ENCODE results near the gene HS6ST2. TPM values are rescaled to one million over a fixed set of nuclear protein-coding genes. Genes with fewer than 3 reads are reported as not detected.
A peak's percentile ranks its signal among the peaks of the same experiment; 100 is the strongest.
"Not testable (repeated sequence)": the region's sequence is repeated elsewhere in the genome, so short reads cannot be mapped to it uniquely, and the experiment has no call there.

Gene HS6ST2
- 10 to 100 TPM; 24.4 to 25.8 (median 25.2) TPM for polyA plus RNA-seq (ENCODE audit: insufficient read length in 3 of 3)

- DNase-seq (ENCODE audit: low read depth in 3 of 3, low spot score in 2 of 3): no peak
These were observed at the start of gene HS6ST2 for GRCh38 chrX:132958091-132958703. HS6ST2 (minus strand) TSS chrX:132958629.

DNA sequence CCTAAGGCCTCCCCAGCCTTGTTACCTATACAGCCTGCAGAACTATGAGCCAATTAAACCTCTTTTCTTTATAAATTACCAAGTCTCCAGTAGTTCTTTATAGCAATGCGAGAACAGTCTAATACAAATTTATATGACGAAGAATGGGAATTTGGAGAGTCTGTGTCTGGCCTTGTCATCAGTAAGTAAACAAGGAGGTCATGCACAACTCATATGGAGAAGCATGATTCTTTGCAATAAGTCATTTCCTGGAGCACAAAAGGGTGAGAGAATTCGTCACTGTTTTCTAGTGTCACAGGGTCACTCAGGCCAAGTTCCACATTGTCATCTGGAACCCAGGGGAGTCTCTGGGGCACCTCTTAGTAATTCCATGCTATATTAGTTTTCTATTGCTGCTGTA lies 49.0 kb upstream of the HS6ST2 start:
- no peak for DNase-seq (ENCODE audit: low read depth in 3 of 3, low spot score in 2 of 3)

DNA sequence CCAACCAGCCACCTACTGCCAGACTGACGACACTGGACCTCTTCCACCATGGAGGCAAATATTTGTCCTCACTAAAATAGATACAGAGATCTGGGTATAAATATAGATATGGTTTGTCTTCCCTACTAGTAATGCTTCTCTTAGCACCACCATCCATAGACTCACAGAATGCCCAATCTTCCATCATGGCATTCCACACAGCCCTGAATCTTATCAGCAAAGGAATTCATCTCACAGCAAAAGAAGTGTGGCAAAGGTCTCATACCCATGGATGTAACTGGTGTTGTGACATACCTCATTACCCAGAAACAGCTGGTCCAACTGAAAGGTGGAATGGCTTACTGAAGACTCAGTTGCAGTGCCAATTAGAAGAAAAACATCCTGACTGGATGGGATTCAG lies 47.2 kb upstream of the HS6ST2 start:
- DNase-seq (ENCODE audit: low read depth in 3 of 3, low spot score in 2 of 3): no peak

DNA sequence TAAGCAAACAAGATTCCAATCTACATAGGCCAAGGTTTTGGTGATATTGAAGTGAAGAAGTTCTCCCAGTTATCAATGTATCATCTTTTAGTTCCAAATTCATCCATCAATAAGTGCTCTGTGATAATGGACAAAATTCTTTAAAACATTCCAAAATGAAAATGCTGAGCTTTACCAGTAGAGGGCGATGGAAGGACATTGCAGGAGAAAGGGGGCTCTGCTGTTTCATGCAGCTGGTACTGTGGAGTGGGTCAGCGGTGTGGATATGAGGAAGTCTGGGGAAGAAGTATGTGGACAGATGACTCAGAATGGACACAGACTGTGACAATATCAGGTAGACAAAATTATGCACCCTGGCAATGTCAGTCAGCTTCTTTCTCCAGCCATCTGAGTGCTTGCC lies 46.6 kb upstream of the HS6ST2 start:
- peak in 1 of 3 donors; percentile 5 for DNase-seq (ENCODE audit: low read depth in 3 of 3, low spot score in 2 of 3)

- DNase-seq (ENCODE audit: low read depth in 3 of 3, low spot score in 2 of 3): no peak
These were observed 40.8 kb upstream of the HS6ST2 start for GRCh38 chrX:132999209-132999608.

- DNase-seq (ENCODE audit: low read depth in 3 of 3, low spot score in 2 of 3): no peak
These were observed 32.4 kb upstream of the HS6ST2 start for GRCh38 chrX:132990835-132991234.

- DNase-seq (ENCODE audit: low read depth in 3 of 3, low spot score in 2 of 3): no peak
These were observed 28.1 kb upstream of the HS6ST2 start for GRCh38 chrX:132986556-132986955.

GRCh38 chrX:132984058-132984650 lies 25.7 kb upstream of the HS6ST2 start:
- no peak for DNase-seq (ENCODE audit: low read depth in 3 of 3, low spot score in 2 of 3)

- no peak for DNase-seq (ENCODE audit: low read depth in 3 of 3, low spot score in 2 of 3)
These were observed 25.1 kb upstream of the HS6ST2 start for GRCh38 chrX:132983496-132983895.

DNA sequence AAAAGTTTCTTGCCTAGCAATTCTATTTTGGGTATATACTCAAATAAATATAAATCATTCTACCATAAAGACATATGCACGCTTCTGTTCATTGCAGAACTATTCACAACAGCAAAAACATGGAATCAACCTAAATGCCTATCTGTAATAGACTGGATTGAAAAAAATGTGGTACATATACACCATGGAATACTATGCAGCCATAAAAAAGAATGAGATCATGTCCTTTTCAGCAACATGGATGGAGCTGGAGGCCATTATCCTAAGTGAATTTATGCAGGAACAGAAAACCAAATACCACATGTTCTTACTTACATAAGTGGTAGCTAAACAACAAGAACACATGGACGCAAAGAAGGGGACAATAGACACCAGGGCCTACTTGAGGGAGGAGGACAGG lies 21.6 kb upstream of the HS6ST2 start:
- not testable (repeated sequence) for DNase-seq (ENCODE audit: low read depth in 3 of 3, low spot score in 2 of 3)

- DNase-seq (ENCODE audit: low read depth in 3 of 3, low spot score in 2 of 3): no peak
These were observed 10.0 kb upstream of the HS6ST2 start for GRCh38 chrX:132968296-132968949.

DNA sequence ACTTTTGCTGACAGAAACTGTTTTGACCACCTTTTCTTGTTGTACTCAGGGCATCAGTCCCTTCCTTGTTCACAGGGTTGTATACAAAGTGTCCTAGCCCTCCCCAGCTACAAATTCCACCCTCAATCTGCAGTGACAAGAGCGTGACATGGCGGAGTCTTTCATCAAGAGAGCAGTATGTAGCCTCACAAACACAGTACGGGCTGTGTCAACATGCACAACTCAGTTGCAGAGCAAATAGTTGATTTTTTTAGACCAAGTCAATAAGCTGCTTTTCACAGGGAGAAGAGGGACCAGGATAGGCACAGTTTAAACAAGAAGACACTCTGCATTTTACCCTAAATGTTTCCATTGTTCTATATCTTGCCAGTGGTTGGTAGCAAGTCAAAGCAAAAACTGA lies 8.6 kb upstream of the HS6ST2 start:
- DNase-seq (ENCODE audit: low read depth in 3 of 3, low spot score in 2 of 3): no peak

DNA sequence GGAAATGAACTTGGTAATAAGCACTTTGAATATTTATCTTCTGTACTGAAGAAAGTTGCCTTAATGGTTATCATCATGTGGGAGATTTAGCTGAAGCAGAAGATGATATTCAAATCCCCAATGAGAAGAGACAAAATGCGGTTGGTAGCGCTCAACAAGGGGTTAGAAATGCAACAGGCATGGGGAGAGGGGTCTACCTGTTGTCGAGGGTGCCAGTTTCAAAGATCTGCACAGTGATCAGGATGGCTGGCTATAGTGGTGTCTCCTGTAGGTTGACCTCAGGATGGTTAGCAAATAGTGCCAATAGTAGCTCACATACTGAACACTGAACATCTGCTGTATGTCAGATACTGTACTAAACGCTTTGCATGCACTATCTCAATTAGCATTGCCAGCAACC lies 7.0 kb upstream of the HS6ST2 start:
- DNase-seq (ENCODE audit: low read depth in 3 of 3, low spot score in 2 of 3): no peak

DNA sequence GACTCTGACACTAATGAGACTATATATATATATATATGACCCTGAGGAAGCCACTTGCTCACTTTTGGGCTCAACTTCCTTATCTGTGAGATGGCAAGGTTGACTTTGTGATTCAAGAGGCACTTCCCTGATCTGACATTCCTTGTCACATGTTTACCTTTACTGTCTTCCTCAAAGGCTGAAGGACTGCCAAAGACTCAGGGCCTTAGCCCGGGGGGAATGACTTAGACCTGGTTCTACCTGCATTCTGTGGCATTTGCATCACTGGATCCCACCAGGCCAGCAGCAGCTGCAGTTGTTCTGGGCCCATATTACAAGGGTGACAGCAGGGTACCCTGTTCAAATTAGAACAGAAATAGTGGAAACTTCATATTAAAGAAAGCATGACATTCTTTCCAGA lies 3.1 kb upstream of the HS6ST2 start:
- DNase-seq (ENCODE audit: low read depth in 3 of 3, low spot score in 2 of 3): no peak

- no peak for DNase-seq (ENCODE audit: low read depth in 3 of 3, low spot score in 2 of 3)
These were observed 978 bp downstream of the HS6ST2 start for GRCh38 chrX:132957211-132958090.

DNA sequence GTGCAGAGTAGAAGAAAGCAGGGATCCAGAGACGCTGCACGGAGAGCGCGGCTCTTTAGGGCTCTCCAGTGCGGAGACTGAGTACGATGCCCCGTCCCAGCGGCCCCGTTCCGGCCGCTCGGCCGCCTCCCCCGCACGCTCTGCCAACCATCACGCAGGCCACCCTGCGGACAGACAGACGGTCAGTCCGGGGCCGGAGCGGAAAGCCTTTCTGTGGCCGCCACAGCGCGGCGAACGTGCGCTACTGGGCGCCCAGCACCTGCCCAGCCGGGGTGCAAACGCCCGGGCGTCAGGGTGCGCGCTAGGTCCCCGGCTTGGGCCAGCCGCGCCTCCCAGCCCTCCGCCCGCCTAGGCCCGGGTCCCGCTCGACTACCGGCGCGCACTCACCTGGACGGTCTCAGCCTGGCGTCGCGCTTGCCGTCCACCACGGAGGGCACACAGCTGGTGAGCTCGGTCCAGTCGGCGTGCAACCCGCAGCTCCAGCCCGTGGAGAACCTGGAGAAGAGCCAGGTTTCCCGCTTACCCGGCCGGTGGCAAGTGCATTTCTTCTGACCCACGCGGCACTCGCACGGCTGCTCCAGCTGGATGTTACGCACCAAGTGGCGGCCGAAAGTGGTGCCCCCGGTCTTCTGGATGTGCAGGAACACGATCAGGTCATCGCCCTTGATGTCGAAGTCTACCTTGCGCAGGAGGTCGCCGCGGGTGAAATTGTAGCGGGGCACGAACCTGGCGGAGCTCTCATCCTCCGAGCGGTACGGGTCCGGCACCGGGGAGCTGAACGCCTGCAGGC lies 1.8 kb downstream of the HS6ST2 start:
- DNase-seq (ENCODE audit: low read depth in 3 of 3, low spot score in 2 of 3): no peak

DNA sequence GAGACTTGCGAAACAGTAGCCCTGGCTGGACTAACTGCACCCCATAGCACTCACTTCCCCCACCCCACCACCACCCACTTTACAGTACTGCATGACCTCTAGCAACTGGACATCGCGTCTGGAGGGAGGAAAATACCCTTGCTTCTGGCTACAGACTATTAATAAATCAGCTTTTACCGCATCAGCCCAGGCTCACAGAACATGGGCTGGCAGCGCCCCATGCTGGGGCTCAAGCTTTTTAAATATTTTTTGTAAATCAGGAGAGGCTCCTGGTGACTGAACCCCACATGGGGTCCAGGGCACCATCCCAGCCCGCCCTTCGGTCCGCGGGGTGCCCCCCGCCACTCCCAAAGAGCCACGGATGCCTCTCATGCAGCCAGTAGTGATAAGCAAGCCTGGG lies 2.7 kb downstream of the HS6ST2 start:
- DNase-seq (ENCODE audit: low read depth in 3 of 3, low spot score in 2 of 3): no peak

GRCh38 chrX:132954323-132954722 lies 4.1 kb downstream of the HS6ST2 start:
- DNase-seq (ENCODE audit: low read depth in 3 of 3, low spot score in 2 of 3): no peak

- no peak for DNase-seq (ENCODE audit: low read depth in 3 of 3, low spot score in 2 of 3)
These were observed 5.1 kb downstream of the HS6ST2 start for GRCh38 chrX:132953354-132953753.

- DNase-seq (ENCODE audit: low read depth in 3 of 3, low spot score in 2 of 3): no peak
These were observed 9.7 kb downstream of the HS6ST2 start for GRCh38 chrX:132948648-132949260.
